ENCODE data around the gene MDP1.
"Not testable (repeated sequence)": the region's sequence is repeated elsewhere in the genome, so short reads cannot be mapped to it uniquely, and the experiment has no call there.

DNA sequence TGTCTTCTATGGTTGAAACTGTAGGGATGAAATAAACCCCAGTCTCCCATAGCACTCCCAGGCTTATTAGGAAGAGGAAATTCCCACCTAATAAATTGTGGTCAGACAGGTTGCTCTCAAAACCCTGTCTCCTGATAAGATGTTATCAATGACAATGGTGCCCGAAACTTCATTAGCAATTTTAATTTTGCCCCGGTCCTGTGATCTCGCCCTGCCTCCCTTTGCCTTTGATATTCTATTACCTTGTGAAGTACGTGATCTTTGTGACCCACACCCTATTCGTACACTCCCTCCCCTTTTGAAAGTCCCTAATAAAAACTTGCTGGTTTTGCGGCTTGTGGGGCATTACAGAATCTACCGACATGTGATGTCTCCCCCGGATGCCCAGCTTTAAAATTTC lies 13.3 kb downstream of the MDP1 start:
- TF ChIP-seq, protein P1, sequence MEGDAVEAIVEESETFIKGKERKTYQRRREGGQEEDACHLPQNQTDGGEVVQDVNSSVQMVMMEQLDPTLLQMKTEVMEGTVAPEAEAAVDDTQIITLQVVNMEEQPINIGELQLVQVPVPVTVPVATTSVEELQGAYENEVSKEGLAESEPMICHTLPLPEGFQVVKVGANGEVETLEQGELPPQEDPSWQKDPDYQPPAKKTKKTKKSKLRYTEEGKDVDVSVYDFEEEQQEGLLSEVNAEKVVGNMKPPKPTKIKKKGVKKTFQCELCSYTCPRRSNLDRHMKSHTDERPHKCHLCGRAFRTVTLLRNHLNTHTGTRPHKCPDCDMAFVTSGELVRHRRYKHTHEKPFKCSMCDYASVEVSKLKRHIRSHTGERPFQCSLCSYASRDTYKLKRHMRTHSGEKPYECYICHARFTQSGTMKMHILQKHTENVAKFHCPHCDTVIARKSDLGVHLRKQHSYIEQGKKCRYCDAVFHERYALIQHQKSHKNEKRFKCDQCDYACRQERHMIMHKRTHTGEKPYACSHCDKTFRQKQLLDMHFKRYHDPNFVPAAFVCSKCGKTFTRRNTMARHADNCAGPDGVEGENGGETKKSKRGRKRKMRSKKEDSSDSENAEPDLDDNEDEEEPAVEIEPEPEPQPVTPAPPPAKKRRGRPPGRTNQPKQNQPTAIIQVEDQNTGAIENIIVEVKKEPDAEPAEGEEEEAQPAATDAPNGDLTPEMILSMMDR (conservative IDR thresholded peaks at IDR 0.05; ENCODE audit: low read length), result not testable (repeated sequence)
- TF ChIP-seq EZH2phosphoT487 (IDR thresholded peaks at IDR 0.05; ENCODE audit: borderline replicate concordance, low read depth, low read length), result not testable (repeated sequence)

Data from OCI-LY7 (cell line).